GM10266 (cell line): ENCODE results near the gene MAP2K5.

ENCODE experiments used
- DNase-seq: peaks from one replicate; pipeline ENCODE4 v3.0.0; 2012; ENCODE audit errors: extremely low spot score
- CTCF ChIP-seq: IDR thresholded peaks from 2 replicates; pipeline ENCODE4 v1.5.1; 2012; ENCODE audit warnings: mild to moderate bottlenecking, low read depth; ENCODE audit not compliant: control insufficient read depth, insufficient read depth; ENCODE audit errors: missing control alignments

Gene MAP2K5

GRCh38 chr15:67579967-67580366 is 37.5 kb downstream of the MAP2K5 start:
- no peak for TF ChIP-seq CTCF
- DNase-seq: no peak

GRCh38 chr15:67584157-67584556 is 41.7 kb downstream of the MAP2K5 start:
- DNase-seq: no peak
- TF ChIP-seq CTCF: no peak

- no peak for TF ChIP-seq CTCF
- DNase-seq: no peak
Observed at GRCh38 chr15:67585681-67586080, 43.2 kb downstream of the MAP2K5 start.

- TF ChIP-seq CTCF: no peak
- no peak for DNase-seq
Observed at GRCh38 chr15:67587331-67587730, 44.8 kb downstream of the MAP2K5 start.

GRCh38 chr15:67587754-67588153 is 45.3 kb downstream of the MAP2K5 start:
- TF ChIP-seq CTCF: no peak
- DNase-seq: no peak

GRCh38 chr15:67590191-67590590 is 47.7 kb downstream of the MAP2K5 start:
- no peak for DNase-seq
- TF ChIP-seq CTCF: no peak

- TF ChIP-seq CTCF: no peak
- DNase-seq: no peak
Observed at GRCh38 chr15:67592245-67592644, 49.7 kb downstream of the MAP2K5 start.

- no peak for TF ChIP-seq CTCF
Observed at GRCh38 chr15:67593562-67593961, 51.1 kb downstream of the MAP2K5 start.

More at GRCh38 chr15:67593562-67593961, 51.1 kb downstream of the MAP2K5 start:
- DNase-seq: no peak
